GM18526 (cell line): ENCODE results near the gene SAPCD2.

Source experiments
- POLR2A ChIP-seq: IDR thresholded peaks from 3 replicates; pipeline ENCODE4 v1.6.1; 2011; ENCODE audit not compliant: insufficient read length; ENCODE audit errors: extremely low read depth

SAPCD2 gene

DNA sequence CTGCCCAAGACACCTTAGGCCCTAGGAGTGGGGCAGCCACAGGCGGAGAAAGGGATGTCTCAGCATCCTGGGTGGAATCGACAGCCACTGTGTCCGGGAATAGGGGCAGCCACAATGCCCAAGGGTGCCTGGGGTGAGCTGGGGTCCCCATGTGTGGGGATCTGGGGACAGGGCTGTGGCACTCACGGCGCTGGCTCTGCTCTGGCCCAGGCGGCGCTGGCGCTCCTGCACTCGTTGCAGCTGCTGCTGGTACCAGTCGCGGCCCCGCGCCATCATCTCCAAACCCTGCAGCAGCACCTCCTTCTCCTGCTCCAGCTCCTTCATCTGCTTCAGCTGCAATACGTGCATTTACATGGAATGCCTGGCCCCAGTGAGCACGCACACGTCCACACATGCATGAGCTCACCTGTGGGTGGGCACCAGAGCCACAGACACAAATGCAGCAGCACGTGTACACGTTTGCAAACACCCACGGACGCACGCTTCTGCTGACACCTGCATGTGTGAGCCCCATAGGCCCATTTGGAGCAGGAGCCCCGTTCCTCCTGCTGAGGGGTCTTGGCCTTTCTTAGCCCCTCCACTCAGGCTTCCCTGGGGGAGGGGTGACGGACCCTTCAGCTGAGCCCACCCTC, 4.9 kb downstream of the SAPCD2 start:
- TF ChIP-seq POLR2A = no peak

DNA sequence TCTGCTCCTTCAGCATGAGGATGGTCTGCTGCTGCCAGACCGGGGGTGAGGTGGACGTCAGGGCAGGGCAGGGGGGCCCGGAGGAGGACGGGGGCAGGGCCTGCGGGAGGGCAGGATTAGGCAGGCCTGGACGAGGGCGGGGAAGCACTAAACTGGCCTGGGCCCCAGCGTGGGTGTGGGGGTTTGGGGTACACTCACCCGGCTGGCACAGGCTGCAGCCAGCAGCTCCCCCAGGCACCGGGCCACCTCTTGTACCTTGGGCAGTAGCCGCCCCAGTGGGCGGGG, 5.5 kb downstream of the SAPCD2 start:
- no peak for TF ChIP-seq POLR2A

DNA sequence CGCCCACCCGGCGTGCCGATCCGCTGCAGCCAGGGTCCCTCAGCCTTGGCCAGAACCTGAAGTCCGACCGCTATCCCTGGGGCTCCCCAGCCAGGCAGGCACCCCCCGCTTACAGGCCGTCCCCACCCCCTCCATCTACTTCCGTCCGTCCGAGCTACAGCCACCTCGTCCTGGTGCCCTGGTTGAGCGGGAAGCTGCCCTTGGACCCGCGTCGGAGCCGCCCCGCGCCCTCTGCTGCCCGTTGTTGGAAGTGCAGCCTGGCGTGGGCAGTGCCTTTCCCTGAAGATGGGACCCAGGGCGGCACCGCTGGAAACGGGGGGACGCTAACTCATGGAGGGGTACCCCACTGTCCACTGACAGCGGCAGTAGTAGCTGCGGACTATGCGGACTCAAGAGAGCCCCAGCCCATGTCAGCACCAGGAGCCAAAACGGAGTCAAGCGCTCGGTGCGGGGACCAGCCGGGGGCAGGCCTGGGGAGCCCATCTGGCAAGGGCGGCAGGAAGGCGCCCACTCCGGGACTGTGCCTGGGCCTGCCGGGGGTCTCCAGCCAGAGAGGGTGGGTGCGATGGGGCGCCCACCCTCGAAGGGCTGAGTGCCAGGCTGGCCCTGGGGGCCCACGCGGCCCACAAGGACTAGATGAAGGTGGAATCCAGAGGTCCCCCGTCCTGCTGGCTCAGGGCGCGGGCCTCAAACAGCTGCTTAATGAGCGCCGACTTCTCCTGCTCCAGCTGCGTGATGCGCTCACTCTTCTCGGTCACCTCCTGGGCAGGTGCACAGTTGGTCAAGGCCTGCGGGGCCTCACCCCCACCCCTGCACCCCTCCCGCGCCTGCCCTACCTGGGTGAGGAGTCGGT, 6.1 kb downstream of the SAPCD2 start:
- TF ChIP-seq POLR2A = no peak

DNA sequence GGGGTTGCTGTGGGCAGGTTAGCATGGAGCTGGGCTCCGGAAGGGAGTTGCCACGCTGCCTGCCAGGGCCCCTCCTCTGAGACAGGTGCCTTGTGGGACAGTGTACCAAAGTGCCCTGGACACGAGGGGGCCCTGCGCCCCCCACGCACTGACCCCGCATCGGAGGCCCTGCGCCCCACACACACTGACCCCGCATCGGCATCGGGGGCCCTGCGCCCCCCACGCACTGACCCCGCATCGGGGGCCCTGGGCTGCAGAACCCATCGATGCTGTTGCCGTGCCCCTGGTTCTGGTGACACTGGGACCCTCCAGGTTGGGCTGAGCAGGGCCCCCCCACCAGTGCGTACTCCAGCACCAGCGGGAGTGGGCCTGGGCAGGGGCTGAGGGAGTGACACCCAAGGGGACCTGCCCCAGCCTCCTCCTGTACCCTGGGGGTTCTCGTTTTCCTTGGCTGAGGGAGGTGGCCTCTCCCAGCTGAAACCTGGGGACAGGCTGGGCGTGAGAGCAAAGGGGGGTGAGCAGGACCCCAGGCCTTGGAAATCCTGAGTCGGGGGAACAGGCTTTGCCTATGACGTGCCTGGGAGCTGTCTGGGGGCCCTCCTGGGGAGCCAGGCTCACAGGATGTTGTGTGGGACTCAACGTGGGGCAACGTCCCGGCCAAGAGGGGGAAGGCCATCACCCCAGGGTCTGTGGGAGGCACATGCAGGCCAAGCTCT, 6.9 kb downstream of the SAPCD2 start:
- no peak for TF ChIP-seq POLR2A

DNA sequence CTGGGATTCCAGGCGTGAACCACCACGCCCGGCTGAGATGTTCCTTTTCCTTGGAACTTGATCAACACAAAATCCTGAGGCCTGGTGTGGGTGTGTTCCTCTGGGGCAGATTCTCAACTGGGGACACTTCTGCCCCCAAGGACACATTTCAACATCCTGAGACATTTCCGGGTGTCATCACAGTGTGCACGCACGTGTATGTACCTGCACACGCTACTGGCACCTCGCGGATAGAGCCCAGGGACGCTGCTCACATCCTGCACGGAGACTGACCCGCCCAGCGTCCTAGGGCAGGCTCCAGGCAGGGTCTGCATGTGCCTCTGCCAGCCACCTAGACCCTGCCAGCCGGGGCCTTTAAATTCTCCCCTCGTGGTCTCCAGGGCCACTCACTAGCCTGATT, 8.0 kb downstream of the SAPCD2 start:
- TF ChIP-seq POLR2A = no peak

DNA sequence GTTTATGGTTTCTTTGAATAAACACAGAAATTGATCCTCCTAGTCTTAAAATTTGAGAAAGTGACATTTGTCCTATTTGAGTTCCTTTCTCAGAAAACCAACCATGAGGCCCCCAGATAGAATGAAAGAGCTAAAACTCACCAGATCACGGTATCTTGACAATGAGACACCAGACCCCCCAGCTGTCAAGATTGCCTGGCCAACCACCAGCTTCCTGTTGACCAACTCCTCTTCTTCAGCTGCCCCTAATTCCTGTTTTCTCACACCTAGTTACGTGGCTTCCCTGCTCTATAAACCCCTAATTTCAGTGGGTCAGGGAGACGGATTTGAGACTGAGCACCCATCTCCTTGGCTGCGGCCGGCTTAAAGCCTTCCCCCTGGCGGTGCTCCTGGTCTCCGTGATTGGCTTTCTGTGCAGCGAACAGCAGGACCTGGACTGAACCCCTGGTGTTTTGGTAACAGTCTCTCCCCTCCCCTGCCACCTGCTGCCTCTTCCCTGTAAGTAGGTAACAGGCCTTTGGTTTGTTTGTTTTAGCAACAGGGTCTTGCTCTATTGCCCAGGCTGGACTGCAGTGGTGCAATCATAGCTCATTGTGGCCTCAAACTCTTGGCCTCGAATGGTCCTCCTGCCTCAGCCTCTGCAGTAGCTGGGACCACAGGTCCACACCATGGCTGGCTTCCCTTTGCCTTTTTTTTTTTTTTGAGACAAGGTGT, 11.7 kb downstream of the SAPCD2 start:
- TF ChIP-seq POLR2A = no peak

DNA sequence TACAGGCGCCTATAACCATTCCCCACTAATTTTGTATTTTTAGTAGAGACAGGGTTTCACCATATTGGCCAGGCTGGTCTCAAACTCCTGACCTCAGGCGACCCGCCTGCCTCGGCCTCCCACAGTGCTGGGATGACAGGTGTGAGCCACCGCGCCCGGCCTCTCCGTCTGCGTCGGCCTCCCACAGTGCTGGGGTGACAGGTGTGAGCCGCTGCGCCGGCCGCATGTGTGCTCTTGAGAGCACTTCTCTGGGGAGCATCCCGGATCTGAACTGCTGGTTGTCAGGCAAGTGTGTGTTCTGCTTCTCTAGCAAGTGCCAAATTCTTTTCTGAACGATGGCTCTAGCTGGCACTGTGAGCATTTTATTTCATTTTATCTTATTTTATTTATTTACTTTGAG, 12.8 kb downstream of the SAPCD2 start:
- TF ChIP-seq POLR2A = no peak

DNA sequence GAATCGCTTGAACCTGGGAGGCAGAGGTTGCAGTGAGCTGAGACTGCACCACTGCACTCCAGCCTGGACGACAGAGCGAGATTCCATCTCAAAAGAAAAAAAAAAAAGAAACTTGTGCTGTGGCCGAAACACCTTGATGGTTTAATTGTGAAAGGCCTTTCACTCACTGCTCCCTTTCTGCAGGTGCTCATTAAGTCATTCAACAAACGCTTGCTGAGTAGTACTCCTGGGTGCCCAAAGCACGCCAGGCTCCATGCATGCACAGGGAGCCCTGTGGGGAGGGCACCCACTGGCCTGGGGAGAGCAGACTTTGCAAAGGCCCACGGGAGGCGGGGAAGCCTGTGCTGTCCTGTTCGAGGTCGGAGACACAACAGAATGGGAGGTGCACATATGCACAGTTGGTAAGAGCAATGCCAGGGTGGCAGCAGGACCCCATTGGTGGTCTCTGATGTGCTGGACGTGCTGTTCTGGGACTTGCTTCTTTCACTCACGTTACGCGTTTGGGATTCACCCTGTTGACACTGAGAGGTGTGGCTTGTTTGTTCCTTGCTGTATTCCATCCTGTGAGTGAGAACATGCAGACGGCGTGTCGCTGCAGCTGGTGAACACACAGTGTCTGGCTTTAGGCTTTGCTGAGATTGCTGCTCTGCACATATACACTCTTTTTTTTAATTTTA, 13.5 kb downstream of the SAPCD2 start:
- no peak for TF ChIP-seq POLR2A

DNA sequence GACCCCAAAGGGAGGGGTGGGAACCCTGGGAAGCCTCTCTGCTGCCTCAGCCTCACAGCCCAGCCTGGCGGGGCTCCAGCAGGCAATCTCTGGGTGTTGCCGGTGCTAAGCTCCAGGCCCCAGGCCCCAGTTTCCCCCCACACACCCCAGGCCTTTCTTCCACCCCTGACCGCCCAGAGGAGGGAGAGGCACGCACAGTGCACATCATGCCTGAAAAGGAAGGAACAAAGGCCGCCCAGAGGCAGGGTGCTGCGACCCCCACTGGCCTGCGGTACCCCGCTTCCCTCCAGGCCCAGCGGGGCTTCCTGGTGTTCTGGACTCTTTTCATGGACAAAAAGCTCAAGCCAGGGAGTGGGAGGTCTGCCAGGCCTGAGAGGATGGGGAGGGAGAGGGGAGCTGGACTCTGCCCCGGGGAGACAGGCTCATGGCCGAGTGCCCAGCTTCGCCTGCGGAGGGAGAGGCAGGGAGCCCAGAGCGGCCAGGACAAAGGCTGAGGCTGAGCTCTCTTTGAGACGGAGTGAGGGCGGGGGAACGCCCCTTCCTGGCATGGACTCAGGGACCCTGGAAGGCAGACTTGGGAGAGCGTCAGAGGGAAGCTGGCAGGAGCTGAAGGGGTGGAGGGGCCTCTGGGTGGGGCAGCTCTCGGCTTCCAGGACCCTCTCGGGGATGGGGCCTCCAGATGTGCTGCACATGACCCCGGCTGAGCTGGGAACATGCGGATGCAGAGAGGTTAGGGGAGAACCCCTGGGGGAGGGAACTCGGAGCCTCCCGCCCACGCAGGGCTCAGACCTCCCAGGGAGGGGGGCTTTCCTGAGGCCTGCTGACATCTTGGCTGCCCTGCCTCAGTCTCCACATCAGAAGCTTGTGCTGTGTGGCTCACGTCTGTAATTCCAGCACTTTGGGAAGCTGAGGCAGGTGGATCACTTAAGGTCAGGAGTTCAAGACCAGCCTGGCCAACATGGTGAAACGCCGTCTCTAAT, 14.7 kb downstream of the SAPCD2 start:
- TF ChIP-seq POLR2A = no peak

DNA sequence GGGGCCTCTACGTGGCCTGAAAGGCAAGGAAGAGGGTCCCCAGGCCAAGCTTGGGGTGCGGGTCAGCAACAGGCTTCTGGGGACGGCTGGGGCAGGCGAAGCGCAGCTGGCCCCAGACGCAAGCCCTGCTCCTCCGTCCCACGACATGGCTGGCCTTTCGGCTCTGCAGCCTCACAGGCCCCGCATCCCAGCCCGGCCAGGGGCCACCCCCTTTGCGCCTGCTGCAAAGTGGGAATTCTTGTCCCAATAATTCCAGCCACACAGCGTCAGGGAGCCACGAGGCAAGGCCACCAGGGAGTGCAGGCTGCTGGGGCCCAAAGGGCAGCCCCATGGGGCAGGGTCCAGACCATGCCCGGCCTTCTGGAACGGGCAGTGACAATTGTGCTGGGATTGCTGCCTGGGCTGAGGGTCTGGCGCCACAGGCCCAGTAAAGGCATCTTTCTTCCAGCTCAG, 15.4 kb downstream of the SAPCD2 start:
- no peak for TF ChIP-seq POLR2A

DNA sequence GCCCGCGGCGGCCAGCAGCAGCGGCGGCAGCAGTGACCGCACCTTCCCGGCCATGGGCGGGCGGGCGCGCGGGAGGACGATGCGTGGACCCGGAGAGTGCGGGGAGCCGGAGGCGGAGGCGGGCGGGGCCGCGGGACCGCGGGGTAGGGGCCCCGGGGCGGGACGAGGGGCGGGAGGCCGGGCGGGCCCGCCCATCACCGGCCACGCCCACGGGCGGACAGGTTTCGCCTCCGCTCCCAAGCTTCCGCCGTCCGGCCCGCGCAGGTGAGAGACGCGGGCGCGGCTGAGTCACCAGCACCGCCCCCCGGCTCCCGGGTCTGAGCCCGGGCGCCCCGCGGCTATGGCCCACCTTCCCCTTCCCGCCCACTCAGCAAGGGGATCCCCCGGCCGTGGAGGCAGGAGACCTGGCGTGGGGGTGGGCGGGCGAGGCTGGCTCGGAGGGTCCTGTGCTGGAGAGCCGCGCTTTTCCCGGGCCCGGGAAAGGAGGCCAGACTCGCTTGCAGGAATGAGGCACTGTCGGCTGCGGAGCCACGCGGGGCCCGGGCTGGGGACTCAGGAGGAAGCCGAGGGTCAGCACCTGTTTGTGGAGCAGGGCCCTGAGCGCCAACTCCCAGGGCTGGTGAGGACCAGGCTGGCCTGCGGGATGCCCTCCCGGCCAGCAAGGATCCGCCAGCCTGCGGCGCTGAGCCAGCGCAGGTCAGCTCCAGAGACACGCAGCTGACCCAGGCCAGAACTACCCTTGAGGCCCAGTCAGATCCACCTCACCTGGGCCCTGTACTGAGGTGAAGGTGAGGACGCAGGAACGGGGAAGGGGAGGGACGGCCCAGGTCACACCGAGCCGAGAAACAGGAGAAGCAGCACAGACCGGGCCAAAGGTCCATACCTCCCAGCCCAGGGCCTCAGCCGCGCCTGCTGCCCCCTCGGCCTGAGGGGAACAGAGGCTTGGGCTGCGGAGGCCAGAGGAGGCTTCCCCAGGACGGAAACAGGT, 16.1 kb downstream of the SAPCD2 start, which contains the start of gene ENTPD2:
ENTPD2 (minus strand) TSS at position 118 of the 988 bp plus-strand sequence; CDS start at position 54, 64 bp downstream.
- TF ChIP-seq POLR2A = no peak
